SK-N-MC (cell line): Measurements from ENCODE around the gene RREB1.

Experiments
- DNase-seq: peaks from one replicate; pipeline ENCODE4 v3.0.0-alpha.2; 2011; ENCODE audit warnings: low read depth, low spot score
- H3K27ac ChIP-seq: fragments of 200-600 bp; sonication (generic); 2 replicates; pipeline ENCODE4 v1.5.1; 2016; ENCODE audit warnings: mixed run types
- H3K36me3 ChIP-seq: fragments of 200-600 bp; sonication (generic); 2 replicates; pipeline ENCODE4 v1.6.1; 2017; ENCODE audit warnings: antibody characterized with exemption, low read length, mixed read lengths; ENCODE audit not compliant: insufficient read depth
- H3K4me3 ChIP-seq: fragments of 200-600 bp; sonication (generic); 2 replicates; pipeline ENCODE4 v1.5.1; 2016
- H3K9ac ChIP-seq: fragments of 200-600 bp; sonication (generic); 2 replicates; pipeline ENCODE4 v1.8.0; 2017; ENCODE audit warnings: mixed run types, mixed read lengths; ENCODE audit not compliant: insufficient read length
- H3K9me3 ChIP-seq: fragments of 200-600 bp; sonication (generic); 2 replicates; pipeline ENCODE4 v1.6.1; 2017; ENCODE audit warnings: low read depth, mild to moderate bottlenecking, antibody characterized with exemption, low read length, moderate library complexity, mixed read lengths
- EZH2 ChIP-seq: fragments of 200-600 bp; sonication (generic); IDR thresholded peaks from one replicate; pipeline ENCODE4 v1.6.1; 2017; ENCODE audit warnings: antibody characterized with exemption
- FOXP2 ChIP-seq: optimal IDR thresholded peaks from 2 replicates; pipeline ENCODE3; 2011; ENCODE audit warnings: mild to moderate bottlenecking, moderate library complexity; ENCODE audit not compliant: insufficient read depth; ENCODE audit errors: extremely low read length, control extremely low read depth
- POLR2AphosphoS5 ChIP-seq: IDR thresholded peaks from 2 replicates; pipeline ENCODE4 v1.6.1; 2012; ENCODE audit warnings: mild to moderate bottlenecking, low read depth, low read length, borderline replicate concordance

Gene RREB1

DNA sequence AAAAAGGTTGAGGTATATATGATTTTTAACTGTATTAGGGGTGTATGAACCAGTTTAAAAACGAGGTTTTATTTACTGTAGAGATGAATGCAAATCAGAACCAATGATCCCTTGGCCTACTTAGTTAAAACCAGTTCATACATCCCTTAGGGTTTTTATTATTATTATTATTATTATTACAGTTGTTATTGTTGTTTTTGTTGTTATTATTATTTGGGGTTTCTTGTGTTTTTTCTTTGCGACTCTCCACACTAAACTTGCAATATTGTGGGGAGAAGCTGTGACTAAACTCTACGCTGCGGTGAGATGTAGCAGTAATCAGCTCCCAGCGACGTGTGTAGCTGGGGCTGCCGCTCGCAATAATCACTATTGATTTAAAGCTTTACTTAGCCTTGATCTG is 143.1 kb downstream of the RREB1 start:
- H3K4me3 ChIP-seq = no peak overlapping the region
- no peak for TF ChIP-seq EZH2
- no peak for TF ChIP-seq POLR2AphosphoS5
- TF ChIP-seq FOXP2 = no peak
- 0 out of 2 replicates have a peak overlapping the region, but pooled peaks have one; percentile 6 for H3K27ac ChIP-seq
- DNase-seq = no peak
- peaks cover 64% of the 10 kb centered on the region for H3K36me3 ChIP-seq
- H3K9me3 ChIP-seq = no peaks in the 10 kb centered on the region
- no peak overlapping the region for H3K9ac ChIP-seq

DNA sequence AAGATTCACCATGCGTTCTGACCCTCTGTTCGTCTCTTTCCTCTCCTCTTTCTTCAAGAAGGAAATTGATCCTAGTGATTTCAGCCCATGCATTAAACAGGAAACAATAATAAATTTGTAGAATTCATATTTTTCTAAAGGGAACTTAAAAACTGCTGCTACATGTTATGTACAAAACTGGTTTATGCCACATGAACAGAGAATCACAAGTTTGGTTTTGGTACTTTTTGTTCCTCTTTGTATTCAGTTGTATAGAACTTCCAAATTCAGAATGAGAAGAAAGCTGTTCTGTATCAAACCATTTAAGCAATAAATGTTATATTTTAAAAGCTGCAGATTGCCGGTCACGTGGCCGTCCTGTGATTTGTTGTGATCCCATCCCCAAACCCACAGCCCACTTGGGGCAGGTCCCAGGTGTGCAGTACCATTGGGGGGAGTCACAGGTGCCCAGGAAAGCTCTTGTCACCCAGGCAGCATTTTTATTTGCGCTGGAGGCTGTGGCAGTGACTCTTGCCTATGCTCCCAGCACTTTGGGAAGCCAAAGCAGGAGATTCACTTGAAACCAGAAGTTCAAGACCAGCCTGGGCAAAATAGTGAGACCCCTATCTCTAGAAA is 144.0 kb downstream of the RREB1 start:
- DNase-seq = no peak
- Histone ChIP-seq H3K9me3 (no peaks in the 10 kb centered on the region), H3K4me3 (no peak overlapping the region), H3K9ac (no peak overlapping the region), H3K27ac (peak overlapping the region; percentile 26; the same call in 1 of the 2 replicates), H3K36me3 (peaks cover 55% of the 10 kb centered on the region)
- TF ChIP-seq EZH2 (no peak), FOXP2 (no peak), POLR2AphosphoS5 (no peak)

DNA sequence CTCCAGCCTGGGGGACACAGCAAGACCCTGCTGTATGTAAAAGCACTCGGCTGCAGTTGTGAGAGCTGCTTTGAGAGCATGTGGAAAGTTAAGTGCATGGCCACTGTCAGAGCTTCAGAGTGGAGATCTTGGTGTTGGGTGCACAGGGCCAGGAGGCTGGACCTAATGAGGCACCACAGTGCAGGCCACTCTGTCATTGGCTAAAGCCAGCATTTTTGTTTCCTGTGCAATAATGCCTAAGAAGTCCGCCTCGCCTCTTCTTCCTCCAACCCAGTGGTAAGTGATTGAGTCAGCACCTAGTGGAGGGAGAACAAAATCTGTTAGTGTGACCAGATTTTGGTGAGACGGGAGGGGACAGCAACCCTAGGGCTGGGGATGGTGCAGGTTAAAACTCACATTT is 144.6 kb downstream of the RREB1 start:
- Histone ChIP-seq H3K27ac (0 out of 2 replicates have a peak overlapping the region, but pooled peaks have one; percentile 13), H3K9ac (no peak overlapping the region)
- DNase-seq = no peak

DNA sequence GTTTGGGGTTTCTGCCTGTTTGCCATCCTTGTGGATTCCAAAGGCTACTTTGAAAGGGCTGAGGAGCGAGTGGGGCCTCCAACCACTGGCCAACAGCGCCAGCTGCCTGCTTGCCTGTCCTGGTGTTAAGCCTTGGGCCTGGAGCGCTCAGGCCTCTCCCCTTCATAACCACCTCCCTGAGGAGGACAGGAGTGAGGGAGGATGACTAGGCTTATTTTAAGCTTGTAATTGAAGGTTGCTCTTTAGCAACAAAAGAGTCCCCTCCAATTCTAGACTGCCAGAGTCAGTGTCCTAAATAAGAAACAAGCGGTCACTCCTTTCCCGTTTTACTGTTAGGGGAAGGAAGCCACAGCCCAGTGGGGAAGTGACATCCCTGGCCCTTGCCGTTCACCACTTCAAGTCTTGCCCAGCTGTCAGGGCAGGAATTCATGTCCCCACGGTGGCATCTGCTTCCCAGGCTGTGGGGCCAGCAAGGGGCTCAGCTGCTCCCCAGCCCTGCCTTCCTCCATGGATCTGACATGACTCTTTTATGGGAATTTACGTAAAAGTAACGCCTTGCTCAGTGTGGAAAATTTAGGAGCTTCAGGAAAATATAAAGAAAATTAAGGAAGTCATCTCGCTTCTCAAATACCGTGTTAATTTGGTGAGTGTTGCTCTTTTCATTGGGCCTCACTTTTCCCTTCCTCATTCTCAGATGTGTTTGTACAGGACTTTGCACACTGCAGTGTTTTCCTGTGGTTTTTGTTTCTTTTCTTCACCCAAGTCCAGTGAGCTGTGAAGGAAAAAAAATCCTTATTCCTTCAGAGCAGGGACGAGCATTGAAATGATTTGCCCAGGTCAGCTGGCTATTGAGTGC is 147.4 kb downstream of the RREB1 start:
- TF ChIP-seq EZH2 = no peak
- TF ChIP-seq POLR2AphosphoS5 = no peak
- no peak for TF ChIP-seq FOXP2
- no peak for DNase-seq
- H3K27ac ChIP-seq = peak overlapping the region; percentile 55; the same call in 1 of the 2 replicates
- no peak overlapping the region for H3K4me3 ChIP-seq
- H3K36me3 ChIP-seq = peaks cover 23% of the 10 kb centered on the region
- no peak overlapping the region for H3K9ac ChIP-seq
- H3K9me3 ChIP-seq = no peaks in the 10 kb centered on the region

More for the DNA sequence above, 144.6 kb downstream of the RREB1 start:
- H3K9me3 ChIP-seq = no peaks in the 10 kb centered on the region
- TF ChIP-seq EZH2 (no peak), POLR2AphosphoS5 (no peak), FOXP2 (no peak)
- no peak overlapping the region for H3K4me3 ChIP-seq
- H3K36me3 ChIP-seq = peaks cover 49% of the 10 kb centered on the region

DNA sequence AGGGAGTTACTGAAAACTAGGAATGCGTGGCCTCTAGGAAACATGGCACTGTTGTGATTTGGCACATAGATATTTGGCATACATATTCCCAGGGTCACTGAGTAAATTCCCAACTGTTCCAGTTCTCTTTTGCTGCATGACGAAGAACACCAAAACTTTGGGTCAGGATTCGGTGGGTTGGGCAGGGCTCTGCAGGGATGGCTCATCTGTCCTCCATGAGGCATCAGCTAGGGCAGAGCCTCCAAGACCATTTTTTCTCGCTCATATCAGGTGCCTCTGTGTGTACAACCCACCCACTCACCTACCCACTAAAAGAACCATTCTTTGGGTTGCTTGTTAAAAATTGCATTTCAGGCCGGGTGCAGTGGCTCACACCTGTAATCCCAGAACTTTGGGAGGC is 148.2 kb downstream of the RREB1 start:
- Histone ChIP-seq H3K4me3 (no peak overlapping the region), H3K27ac (no peak overlapping the region), H3K36me3 (peaks cover 17% of the 10 kb centered on the region), H3K9me3 (no peaks in the 10 kb centered on the region), H3K9ac (no peak overlapping the region)
- TF ChIP-seq POLR2AphosphoS5 (no peak), EZH2 (no peak)
- no peak for DNase-seq

DNA sequence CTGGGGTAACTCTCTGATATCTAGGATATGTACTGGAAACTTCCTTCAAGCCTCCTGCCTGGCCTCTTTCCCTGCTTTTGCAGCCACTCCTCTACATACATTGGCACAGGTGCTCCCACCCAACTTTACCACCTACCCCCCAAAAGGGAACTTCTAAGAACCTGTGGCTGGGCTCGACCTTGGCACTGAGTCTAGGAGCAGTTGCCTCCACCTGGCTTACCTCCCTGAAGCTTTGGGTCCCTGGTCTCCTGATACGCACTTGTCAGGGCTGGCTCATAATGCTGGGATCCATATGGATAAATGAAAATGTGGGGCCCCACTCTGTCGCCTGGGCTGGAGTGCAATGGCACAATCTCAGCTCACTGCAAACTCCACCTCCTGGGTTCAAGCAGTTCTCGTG is 149.0 kb downstream of the RREB1 start:
- no peaks in the 10 kb centered on the region for H3K9me3 ChIP-seq

DNA sequence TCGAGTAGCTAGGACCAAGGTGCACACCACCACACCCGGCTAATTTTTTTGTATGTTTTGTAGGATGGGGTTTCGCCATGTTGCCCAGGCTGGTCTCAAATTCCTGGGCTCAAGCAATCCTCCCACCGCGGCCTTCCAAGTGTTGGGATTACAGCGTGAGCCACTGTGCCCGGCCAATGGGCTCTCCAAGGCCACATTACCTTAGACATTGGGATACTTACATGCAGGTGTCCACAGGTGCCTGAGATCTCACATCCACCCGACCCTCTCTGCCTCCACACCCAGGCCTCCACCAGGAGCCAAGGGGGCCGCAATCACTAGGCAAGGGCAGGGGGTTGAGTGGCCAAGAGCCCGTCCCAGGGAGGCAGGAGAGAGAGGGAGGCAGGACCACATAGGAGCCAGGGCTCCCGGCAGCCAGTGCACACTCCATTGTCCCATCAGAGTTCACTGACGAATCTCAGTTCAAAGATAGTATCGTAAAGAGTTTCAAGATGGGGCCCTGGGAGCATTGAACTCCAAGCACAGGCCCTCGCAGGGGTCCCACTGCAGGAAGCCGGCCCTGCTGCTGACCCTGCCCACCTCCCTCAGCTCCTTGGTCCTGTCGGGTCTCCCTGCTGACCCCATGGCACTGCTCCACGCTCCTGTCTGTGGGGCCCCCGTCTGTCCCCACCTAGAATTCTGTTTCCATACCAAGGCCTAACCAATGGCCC is 149.9 kb downstream of the RREB1 start:
- H3K9ac ChIP-seq = no peak overlapping the region
- H3K27ac ChIP-seq = no peak overlapping the region
- TF ChIP-seq EZH2 (no peak), POLR2AphosphoS5 (no peak), FOXP2 (no peak)
- H3K4me3 ChIP-seq = no peak overlapping the region
- no peaks in the 10 kb centered on the region; the same call in 1 of the 2 replicates for H3K36me3 ChIP-seq
- no peaks in the 10 kb centered on the region for H3K9me3 ChIP-seq
- no peak for DNase-seq

More for the DNA sequence above, 149.0 kb downstream of the RREB1 start:
- Histone ChIP-seq H3K9ac (no peak overlapping the region), H3K27ac (no peak overlapping the region), H3K4me3 (no peak overlapping the region), H3K36me3 (peaks cover 8% of the 10 kb centered on the region)
- TF ChIP-seq EZH2 (no peak), POLR2AphosphoS5 (no peak)
- DNase-seq = no peak

DNA sequence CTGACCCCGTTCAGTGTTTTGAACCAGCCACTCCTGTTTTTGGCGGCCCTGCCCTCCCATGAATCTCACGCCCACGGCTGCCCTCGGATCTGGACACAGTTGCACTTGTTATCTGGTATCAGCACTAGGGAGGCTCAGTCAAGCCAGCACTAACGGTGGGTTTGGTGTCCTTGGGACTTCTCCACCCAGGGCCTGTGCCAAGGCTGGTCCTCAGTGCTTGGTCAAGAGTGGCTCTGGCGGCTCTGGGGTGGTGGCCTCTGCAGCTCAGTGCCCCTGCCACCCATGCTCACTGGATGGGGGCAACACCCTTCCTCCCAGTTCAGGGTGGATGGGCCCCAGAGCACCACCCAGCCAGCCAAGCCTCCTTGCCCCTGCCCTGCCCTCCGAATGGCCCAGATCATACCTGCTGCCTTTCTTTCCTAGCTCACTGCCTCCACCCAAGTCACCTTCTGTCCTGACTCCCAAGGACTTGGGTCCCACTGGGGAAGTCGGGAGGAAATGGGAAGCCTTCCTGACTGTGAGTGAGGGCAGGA is 150.5 kb downstream of the RREB1 start:
- Histone ChIP-seq H3K4me3 (no peak overlapping the region), H3K9ac (no peak overlapping the region), H3K9me3 (no peaks in the 10 kb centered on the region), H3K36me3 (no peaks in the 10 kb centered on the region), H3K27ac (no peak overlapping the region)
- TF ChIP-seq EZH2 = no peak
- no peak for TF ChIP-seq POLR2AphosphoS5
- no peak for TF ChIP-seq FOXP2
- no peak for DNase-seq
